Measurements from ENCODE around the gene IPP. TPM values are rescaled to one million over a fixed set of nuclear protein-coding genes. Genes with fewer than 3 reads are reported as not detected.

IPP gene
- total RNA-seq, 4 donors from 2014 or later: 6.4 to 8.4 (median 7.4) TPM

DNA sequence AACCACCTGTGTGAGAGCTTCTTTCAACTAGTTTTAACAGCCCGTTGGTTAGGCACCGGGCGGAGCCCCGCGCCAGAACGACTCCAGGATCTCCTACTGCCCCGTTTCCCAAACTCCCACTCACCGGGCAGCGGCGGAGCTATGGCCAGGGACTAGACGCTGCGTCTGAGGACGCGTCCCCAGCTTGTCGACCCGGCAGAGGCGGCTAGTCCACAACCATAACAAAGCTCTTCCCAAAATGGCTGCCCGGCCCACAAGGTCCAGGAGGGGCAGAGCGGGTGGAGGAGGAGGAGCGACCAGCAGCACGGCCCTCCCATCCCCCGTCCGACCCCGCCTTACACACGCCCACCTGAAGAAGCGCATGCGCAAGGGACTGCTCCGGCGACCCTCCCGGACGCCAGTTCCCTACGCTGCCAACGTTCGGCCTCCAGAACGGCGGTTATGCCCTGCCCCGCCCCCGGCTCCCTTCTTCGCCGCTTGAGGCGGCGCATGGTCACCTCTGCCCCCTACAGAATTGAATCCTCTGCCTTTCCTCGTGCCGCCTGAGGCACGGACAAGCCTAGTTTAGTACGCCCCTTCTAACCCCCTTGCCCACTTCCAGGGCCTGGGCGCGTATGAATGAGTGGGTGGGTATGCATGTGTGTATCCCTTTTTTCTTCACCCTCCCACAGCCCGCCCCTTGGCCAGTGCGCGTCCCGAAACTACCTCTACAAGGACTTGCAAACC lies 64.0 kb downstream of the IPP start, which contains the start of gene GPBP1L1:
Gene GPBP1L1 (minus strand): TSS at position 246 of the 726 bp plus-strand sequence. CDS start 27,446 bp downstream, outside the sequence.
- peak within 1 kb of the TSS; percentile 84 to 88 (median 86) for H3K4me3 ChIP-seq

DNA sequence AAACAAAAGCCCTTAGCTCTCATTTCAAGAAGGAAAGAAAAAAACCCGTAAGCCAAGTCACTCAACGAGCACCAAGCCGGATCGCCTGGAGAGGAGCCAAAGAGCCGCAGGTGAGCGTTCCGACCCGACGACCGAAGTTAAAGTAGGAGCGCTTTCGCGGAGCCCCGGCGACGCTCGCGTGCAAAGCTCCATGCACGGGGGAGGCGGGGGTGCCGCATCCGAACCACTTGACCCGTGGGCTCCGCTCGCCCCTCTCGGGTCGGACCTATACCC lies 64.5 kb downstream of the IPP start:
- H3K36me3 ChIP-seq: peaks cover 0 to 14% (median 0%) of the 10 kb centered on the region in 3 donors
- H3K4me3 ChIP-seq: peak overlapping the region; percentile 84 to 88 (median 86)
- H3K27me3 ChIP-seq: no peaks in the 10 kb centered on the region
- 0% methylated on average over 22 of the region's 27 CpGs; no CpG with 5 or more reads in 1 of the 2 donors for WGBS, 2 donors
- DNase-seq: peak; percentile 53
- peaks cover 26 to 68% (median 36%) of the 10 kb centered on the region in 3 donors for H3K4me1 ChIP-seq
- intact Hi-C loops (cut with DNase I): no loop called here
- no peak for TF ChIP-seq POLR2A (IDR thresholded peaks at IDR 0.05)
- TF ChIP-seq, protein P1, sequence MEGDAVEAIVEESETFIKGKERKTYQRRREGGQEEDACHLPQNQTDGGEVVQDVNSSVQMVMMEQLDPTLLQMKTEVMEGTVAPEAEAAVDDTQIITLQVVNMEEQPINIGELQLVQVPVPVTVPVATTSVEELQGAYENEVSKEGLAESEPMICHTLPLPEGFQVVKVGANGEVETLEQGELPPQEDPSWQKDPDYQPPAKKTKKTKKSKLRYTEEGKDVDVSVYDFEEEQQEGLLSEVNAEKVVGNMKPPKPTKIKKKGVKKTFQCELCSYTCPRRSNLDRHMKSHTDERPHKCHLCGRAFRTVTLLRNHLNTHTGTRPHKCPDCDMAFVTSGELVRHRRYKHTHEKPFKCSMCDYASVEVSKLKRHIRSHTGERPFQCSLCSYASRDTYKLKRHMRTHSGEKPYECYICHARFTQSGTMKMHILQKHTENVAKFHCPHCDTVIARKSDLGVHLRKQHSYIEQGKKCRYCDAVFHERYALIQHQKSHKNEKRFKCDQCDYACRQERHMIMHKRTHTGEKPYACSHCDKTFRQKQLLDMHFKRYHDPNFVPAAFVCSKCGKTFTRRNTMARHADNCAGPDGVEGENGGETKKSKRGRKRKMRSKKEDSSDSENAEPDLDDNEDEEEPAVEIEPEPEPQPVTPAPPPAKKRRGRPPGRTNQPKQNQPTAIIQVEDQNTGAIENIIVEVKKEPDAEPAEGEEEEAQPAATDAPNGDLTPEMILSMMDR (IDR thresholded peaks at IDR 0.05): no peak
- no peaks in the 10 kb centered on the region for H3K9me3 ChIP-seq
- peak overlapping the region; percentile 96 to 99 (median 98) for H3K27ac ChIP-seq

More for the DNA sequence above, 64.0 kb downstream of the IPP start, which contains the start of gene GPBP1L1:
- H3K9me3 ChIP-seq: no peaks in the 10 kb centered on the region
- intact Hi-C loops (cut with DNase I): no loop called here
- peak; percentile 87 for DNase-seq
- 0 to 2% methylated on average over 24 to 29 of the region's 52 CpGs for WGBS, 2 donors
- H3K27ac ChIP-seq: peak within 1 kb of the TSS; percentile 96 to 99 (median 98)
- H3K36me3 ChIP-seq: peaks cover 0 to 19% (median 4%) of the 10 kb centered on the region in 3 donors
- TF ChIP-seq, protein P1 (IDR thresholded peaks at IDR 0.05): peak in 1 of 6 experiments; percentile 8
- TF ChIP-seq POLR2A (IDR thresholded peaks at IDR 0.05): peak in 3 of 4 donors; percentile 30 to 83 (median 64)
- H3K4me1 ChIP-seq: peaks cover 21 to 63% (median 31%) of the 10 kb centered on the region in 3 donors
- H3K27me3 ChIP-seq: no peaks in the 10 kb centered on the region

DNA sequence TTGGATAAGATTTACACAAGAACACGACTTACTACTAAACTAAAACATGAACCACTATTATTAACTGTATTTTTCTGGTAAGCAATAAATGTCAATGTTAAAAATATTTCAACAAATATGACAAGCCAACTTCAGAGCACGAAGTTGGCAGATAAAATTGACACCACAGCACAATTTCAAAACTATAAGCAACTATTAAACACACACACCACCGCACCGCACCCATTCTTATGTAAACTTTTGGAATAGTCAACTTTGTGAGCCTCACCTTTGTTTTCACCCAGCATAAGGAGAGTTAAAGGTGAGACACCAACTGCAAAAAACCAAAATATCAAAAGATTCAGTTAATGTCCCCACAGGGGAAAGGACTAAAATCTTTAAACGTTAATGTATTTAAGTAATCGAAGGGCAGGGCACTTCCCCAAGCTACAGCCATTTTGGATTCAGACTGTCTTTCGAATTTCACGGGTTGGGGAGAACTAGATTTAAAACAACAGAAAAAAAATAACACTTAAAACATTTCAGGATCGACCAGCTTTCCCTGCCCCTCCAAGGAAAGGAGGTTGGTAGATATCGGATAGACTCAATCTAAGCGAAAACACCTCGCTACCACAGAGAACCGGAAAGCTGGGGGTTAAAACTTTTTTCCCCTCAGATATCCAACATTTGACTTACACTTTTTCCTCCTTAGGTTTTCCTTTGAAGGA lies 65.0 kb downstream of the IPP start:
- Histone ChIP-seq H3K9me3 (no peaks in the 10 kb centered on the region), H3K4me1 (peaks cover 30 to 73% (median 39%) of the 10 kb centered on the region in 3 donors), H3K4me3 (peak overlapping the region; percentile 84 to 88 (median 86)), H3K27ac (peak overlapping the region; percentile 96 to 99 (median 98)), H3K36me3 (peaks cover 0 to 9% (median 0%) of the 10 kb centered on the region in 3 donors), H3K27me3 (no peaks in the 10 kb centered on the region)
- DNase-seq: no peak
- intact Hi-C loops (cut with DNase I): no loop called here
- no peak for TF ChIP-seq POLR2A (IDR thresholded peaks at IDR 0.05)
- TF ChIP-seq, protein P1 (IDR thresholded peaks at IDR 0.05): no peak
- WGBS, 2 donors: 0% methylated on average over 13 of the region's 13 CpGs

DNA sequence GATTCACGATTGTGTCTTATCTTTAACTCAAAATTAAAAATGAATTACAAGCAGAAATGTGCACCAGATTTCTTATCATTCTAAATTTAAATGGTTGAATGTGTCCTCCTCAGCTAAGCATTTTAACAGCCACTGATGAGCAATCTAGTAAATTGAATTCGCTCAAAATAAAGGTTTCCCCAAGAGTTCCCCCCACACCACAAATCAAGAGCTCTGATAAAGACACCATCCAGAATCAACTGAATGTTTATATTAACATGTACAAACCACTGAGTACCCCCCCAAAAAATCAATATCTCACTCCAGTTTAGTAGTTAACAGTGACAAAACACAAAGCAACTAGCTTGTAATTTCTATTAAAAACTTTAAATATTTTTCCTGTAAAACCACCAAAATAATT lies 66.1 kb downstream of the IPP start:
- no peak for TF ChIP-seq POLR2A (IDR thresholded peaks at IDR 0.05)
- TF ChIP-seq, protein P1 (IDR thresholded peaks at IDR 0.05): no peak
- no peaks in the 10 kb centered on the region for H3K27me3 ChIP-seq
- 40 to 46% methylated on average over 2 of the region's 2 CpGs for WGBS, 2 donors
- intact Hi-C loops (cut with DNase I): no loop called here
- no peak for DNase-seq
- H3K9me3 ChIP-seq: no peaks in the 10 kb centered on the region
- peaks cover 33 to 74% (median 47%) of the 10 kb centered on the region in 3 donors for H3K4me1 ChIP-seq
- H3K4me3 ChIP-seq: peak overlapping the region in 3 of 4 donors; percentile 84 to 88 (median 84)
- H3K36me3 ChIP-seq: no peaks in the 10 kb centered on the region
- peak overlapping the region in 2 of 4 donors; percentile 96 to 98 for H3K27ac ChIP-seq

DNA sequence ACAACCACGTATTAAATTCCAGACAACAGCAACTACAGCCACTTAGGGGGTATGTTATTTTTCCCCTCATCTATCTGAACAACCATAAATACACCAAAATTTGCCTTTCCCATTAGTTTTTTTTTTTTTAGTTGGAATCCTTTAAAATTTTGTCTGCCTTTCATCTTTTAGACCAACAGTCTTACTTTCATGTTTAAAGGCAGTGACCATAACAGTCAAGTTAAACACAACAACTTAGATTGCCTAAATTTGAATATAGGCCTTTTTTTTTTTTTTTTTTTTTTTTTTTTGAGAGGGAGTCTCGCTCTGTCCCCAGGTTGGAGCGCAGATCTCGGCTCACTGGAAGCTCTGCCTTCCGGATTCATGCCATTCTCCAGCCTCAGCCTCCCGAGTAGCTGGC lies 67.5 kb downstream of the IPP start:
- H3K4me3 ChIP-seq: no peak overlapping the region
- 79 to 94% methylated on average over 5 to 6 of the region's 6 CpGs for WGBS, 2 donors
- H3K27me3 ChIP-seq: no peaks in the 10 kb centered on the region
- H3K27ac ChIP-seq: no peak overlapping the region
- no peak for DNase-seq
- peaks cover 34 to 78% (median 48%) of the 10 kb centered on the region in 3 donors for H3K4me1 ChIP-seq
- no peaks in the 10 kb centered on the region for H3K9me3 ChIP-seq
- TF ChIP-seq, protein P1 (IDR thresholded peaks at IDR 0.05): no peak
- no peak for TF ChIP-seq POLR2A (IDR thresholded peaks at IDR 0.05)
- intact Hi-C loops (cut with DNase I): no loop called here
- no peaks in the 10 kb centered on the region for H3K36me3 ChIP-seq
